ENCODE results near the gene INCA1. TPM values are rescaled to one million over a fixed set of nuclear protein-coding genes. Genes with fewer than 3 reads are reported as not detected.
A peak's percentile ranks its signal among the peaks of the same experiment; 100 is the strongest.

The INCA1 gene
- total and polyA plus RNA-seq, 2 of the 13 experiments (the other 11 are each of a cell fraction or from before 2014, with no cell fraction given): 0.93 to 2.6 TPM

DNA sequence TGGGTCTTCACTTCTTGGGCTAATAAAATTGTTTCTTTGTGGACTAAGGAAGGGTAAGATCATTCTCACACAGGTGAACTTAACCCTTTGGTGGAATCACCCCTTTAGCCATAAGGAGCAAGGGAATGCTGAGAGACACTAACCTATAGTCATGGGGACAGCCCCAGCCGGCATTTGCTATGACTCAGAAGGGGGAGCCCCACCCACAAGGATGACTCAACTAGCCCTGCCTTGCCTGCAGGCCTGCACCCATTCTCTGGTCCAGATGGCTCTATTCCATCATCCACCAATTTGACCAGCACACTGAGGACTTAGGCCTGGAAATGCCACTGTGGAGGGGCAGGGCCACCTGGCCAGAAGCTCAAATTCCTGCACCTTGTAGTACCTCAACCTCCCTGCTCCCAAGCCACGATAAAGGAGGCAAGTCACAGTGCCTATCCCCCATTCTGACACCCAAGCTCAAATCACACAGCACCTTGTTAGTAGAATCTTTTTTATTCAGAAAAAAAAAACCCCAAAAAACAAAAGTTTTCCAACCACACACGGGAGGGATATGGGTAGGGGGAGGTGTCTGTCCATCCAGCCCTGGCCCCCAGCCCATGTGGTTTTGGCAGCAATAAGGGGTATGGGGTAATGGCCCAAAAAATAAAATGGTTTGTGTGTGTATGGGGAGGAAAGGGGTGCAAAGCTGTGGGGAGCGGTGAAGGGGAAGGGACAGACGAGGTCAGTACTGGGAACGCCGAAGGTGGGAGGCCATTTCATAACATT lies 52.0 kb downstream of the INCA1 start (continued):
- TF ChIP-seq MBD4 (IDR thresholded peaks at IDR 0.05; ENCODE audit: borderline replicate concordance, low read length) (no peak), JUND (CRISPR knock-in tag; IDR thresholded peaks at IDR 0.05) (peak; percentile 73; the same call in 1 of the 2 replicates), CC2D1A (CRISPR knock-in tag; IDR thresholded peaks at IDR 0.05) (no peak), RFX1 (IDR thresholded peaks at IDR 0.05) (no peak), PTBP1 (IDR thresholded peaks at IDR 0.05; ENCODE audit: low read depth, low read length, poor library complexity, severe bottlenecking) (no peak), ZNF225 (CRISPR knock-in tag; IDR thresholded peaks at IDR 0.05) (no peak), ZNF264 (CRISPR knock-in tag; IDR thresholded peaks at IDR 0.05) (no peak), EHMT2 (IDR thresholded peaks at IDR 0.05; ENCODE audit: borderline replicate concordance, low read depth, low read length) (no peak), POLR2AphosphoS2 (IDR thresholded peaks at IDR 0.05; ENCODE audit: low read depth, low read length) (0 out of 2 replicates have a peak, but pooled peaks have one; percentile 64), ZNF329 (CRISPR knock-in tag; IDR thresholded peaks at IDR 0.05; ENCODE audit: low read depth) (no peak), ZNF780A (CRISPR knock-in tag; IDR thresholded peaks at IDR 0.05) (no peak), ZBTB7A (CRISPR knock-in tag; IDR thresholded peaks at IDR 0.05) (no peak), RXRB (CRISPR knock-in tag; IDR thresholded peaks at IDR 0.05; ENCODE audit: borderline replicate concordance) (no peak; the same call in 1 of the 2 replicates), ZNF446 (CRISPR knock-in tag; IDR thresholded peaks at IDR 0.05) (no peak), ZNF138 (CRISPR knock-in tag; IDR thresholded peaks at IDR 0.05; ENCODE audit: low read depth) (no peak), SMARCC2 (IDR thresholded peaks at IDR 0.05) (no peak), SOX5 (CRISPR knock-in tag; IDR thresholded peaks at IDR 0.05; ENCODE audit: borderline replicate concordance) (peak; percentile 20; the same call in 1 of the 2 replicates), THAP11 (CRISPR knock-in tag; IDR thresholded peaks at IDR 0.05) (no peak), ADNP (CRISPR knock-in tag; IDR thresholded peaks at IDR 0.05) (no peak)
- TF ChIP-seq, protein P1, sequence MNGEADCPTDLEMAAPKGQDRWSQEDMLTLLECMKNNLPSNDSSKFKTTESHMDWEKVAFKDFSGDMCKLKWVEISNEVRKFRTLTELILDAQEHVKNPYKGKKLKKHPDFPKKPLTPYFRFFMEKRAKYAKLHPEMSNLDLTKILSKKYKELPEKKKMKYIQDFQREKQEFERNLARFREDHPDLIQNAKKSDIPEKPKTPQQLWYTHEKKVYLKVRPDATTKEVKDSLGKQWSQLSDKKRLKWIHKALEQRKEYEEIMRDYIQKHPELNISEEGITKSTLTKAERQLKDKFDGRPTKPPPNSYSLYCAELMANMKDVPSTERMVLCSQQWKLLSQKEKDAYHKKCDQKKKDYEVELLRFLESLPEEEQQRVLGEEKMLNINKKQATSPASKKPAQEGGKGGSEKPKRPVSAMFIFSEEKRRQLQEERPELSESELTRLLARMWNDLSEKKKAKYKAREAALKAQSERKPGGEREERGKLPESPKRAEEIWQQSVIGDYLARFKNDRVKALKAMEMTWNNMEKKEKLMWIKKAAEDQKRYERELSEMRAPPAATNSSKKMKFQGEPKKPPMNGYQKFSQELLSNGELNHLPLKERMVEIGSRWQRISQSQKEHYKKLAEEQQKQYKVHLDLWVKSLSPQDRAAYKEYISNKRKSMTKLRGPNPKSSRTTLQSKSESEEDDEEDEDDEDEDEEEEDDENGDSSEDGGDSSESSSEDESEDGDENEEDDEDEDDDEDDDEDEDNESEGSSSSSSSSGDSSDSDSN (CRISPR knock-in tag; IDR thresholded peaks at IDR 0.05): no peak
- TF ChIP-seq, protein P2, sequence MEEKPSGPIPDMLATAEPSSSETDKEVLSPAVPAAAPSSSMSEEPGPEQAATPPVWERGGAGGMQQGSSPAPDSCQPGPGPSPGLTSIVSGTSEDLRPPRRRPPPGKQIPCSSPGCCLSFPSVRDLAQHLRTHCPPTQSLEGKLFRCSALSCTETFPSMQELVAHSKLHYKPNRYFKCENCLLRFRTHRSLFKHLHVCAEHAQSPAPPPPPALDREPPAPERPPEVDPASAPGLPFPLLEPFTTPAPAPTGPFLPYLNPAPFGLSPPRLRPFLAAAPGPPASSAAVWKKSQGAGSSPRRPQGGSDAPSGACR (CRISPR knock-in tag; IDR thresholded peaks at IDR 0.05): no peak
- TF ChIP-seq, protein P3, sequence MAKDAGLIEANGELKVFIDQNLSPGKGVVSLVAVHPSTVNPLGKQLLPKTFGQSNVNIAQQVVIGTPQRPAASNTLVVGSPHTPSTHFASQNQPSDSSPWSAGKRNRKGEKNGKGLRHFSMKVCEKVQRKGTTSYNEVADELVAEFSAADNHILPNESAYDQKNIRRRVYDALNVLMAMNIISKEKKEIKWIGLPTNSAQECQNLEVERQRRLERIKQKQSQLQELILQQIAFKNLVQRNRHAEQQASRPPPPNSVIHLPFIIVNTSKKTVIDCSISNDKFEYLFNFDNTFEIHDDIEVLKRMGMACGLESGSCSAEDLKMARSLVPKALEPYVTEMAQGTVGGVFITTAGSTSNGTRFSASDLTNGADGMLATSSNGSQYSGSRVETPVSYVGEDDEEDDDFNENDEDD (CRISPR knock-in tag; IDR thresholded peaks at IDR 0.05; ENCODE audit: borderline replicate concordance): no peak
- TF ChIP-seq, protein P4, sequence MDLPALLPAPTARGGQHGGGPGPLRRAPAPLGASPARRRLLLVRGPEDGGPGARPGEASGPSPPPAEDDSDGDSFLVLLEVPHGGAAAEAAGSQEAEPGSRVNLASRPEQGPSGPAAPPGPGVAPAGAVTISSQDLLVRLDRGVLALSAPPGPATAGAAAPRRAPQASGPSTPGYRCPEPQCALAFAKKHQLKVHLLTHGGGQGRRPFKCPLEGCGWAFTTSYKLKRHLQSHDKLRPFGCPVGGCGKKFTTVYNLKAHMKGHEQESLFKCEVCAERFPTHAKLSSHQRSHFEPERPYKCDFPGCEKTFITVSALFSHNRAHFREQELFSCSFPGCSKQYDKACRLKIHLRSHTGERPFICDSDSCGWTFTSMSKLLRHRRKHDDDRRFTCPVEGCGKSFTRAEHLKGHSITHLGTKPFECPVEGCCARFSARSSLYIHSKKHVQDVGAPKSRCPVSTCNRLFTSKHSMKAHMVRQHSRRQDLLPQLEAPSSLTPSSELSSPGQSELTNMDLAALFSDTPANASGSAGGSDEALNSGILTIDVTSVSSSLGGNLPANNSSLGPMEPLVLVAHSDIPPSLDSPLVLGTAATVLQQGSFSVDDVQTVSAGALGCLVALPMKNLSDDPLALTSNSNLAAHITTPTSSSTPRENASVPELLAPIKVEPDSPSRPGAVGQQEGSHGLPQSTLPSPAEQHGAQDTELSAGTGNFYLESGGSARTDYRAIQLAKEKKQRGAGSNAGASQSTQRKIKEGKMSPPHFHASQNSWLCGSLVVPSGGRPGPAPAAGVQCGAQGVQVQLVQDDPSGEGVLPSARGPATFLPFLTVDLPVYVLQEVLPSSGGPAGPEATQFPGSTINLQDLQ (CRISPR knock-in tag; IDR thresholded peaks at IDR 0.05): no peak
- TF ChIP-seq, protein P5, sequence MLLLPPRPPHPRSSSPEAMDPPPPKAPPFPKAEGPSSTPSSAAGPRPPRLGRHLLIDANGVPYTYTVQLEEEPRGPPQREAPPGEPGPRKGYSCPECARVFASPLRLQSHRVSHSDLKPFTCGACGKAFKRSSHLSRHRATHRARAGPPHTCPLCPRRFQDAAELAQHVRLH (CRISPR knock-in tag; IDR thresholded peaks at IDR 0.05; ENCODE audit: borderline replicate concordance, low read depth): no peak

Measured in HepG2 (cell line).